ENCODE measurements around the gene KLF7. TPM values are rescaled to one million over a fixed set of nuclear protein-coding genes. Genes with fewer than 3 reads are reported as not detected.

KLF7 gene
- total RNA-seq, 4 donors from 2014 or later, result 23.0 to 76.3 (median 32.4) TPM

DNA sequence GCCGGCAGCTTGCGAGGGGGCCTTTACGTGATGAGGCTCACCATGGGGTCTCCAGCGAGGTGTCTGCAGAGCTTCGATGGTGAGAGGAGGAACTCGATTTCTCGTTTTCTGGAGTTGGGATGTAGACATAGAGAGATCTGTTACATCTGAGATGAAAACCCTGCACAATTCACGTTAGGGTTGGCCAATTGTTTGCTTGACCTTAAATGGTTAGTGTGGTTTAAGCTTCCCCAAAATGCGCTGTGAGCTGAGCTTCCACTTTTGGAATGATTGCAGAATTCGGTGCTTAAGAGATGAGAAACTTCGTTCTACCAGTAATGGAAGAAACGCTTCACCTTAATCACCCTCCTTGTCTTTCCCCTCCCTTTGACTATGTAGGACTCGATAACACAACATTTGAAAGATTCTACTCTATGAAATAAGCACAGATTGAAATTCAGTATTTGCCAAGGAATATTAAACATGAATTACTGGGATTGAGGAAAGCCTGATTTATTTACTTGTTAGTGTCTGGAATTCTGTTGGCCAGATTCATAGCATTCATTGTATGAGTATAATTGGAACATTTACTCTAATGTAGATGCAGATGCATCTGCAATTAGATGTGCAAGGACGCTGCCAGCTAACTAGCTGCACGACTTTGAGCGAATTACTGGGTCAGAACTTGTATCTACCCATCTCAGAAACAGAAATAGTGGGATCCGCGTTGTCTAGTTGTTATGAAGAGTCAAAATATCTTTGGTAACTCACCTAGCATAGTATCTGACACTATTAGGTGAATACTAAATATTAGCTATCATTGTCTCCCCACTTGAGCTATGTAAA lies 1.6 kb upstream of the KLF7 start:
- TF ChIP-seq CTCF (IDR thresholded peaks at IDR 0.05), result no peak
- ATAC-seq (ENCODE audit: low FRiP score), result no peak
- DNase-seq (ENCODE audit: low spot score), result no peak

- peak in 1 of 3 donors; percentile 36 for TF ChIP-seq CTCF (IDR thresholded peaks at IDR 0.05)
- DNase-seq (ENCODE audit: low spot score), result no peak
- peak; percentile 62 for ATAC-seq (ENCODE audit: low FRiP score)
Measured at GRCh38 chr2:207166349-207167098, 776 bp upstream of the KLF7 start.

- ATAC-seq (ENCODE audit: low FRiP score) (peak; percentile 94), DNase-seq (ENCODE audit: low spot score) (peak; percentile 88)
- no peak for TF ChIP-seq CTCF (IDR thresholded peaks at IDR 0.05)
Measured at GRCh38 chr2:207166039-207166348, 246 bp upstream of the KLF7 start.

DNA sequence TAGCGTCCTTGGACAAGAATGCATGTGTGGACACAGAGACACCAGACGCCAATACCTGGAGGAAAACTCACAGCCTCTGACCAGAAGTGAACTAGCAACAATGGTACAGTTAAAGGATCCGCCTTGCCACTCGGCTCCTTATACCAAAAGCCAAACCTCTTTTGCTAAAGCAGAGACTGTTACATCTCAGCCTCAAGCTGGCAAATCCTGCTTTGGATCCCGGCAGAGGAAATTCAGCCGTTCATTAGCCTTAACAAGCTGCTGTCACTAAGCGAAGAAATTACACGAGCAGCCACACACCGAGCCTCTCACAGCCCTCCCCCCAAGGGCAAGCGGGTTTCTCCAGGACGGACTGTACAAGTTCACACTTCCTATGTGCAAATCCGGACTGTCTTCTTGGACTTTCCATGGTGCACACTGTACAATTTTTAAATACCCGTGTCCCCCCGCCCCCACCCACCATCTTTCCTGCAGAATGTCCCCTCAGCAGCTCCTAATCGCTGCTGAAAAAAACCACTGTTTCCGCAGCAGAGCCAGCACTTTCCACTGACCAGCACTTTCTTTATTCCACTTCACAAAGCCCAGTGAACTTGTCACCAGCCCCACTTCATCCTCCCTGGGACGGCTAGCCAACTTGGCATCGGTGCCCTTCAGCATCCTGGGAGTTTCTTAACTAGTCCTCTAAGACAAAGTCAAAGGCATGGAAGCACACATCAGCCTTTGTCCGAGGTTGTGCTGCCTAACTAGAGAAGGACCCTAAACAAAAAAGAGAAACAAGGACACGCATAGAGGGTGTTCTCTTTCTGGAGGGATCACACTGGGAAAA lies 1.5 kb downstream of the KLF7 start:
- no peak for TF ChIP-seq CTCF (IDR thresholded peaks at IDR 0.05)
- DNase-seq (ENCODE audit: low spot score) (no peak), ATAC-seq (ENCODE audit: low FRiP score) (no peak)

DNA sequence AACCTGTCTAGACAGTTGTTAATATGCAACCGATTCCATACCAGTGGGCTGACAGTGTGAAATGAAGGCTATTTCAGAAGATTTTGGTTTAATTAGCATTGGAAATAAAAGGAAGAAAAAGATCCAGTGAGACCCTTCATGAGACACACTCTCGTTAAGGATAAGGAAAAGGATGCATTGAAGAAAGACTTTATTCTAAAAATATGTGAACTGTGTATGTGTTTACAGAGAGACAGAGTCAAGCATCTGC lies 2.1 kb downstream of the KLF7 start:
- DNase-seq (ENCODE audit: low spot score) (no peak), ATAC-seq (ENCODE audit: low FRiP score) (no peak)
- no peak for TF ChIP-seq CTCF (IDR thresholded peaks at IDR 0.05)

- DNase-seq (ENCODE audit: low spot score) (no peak), ATAC-seq (ENCODE audit: low FRiP score) (peak; percentile 57)
- TF ChIP-seq CTCF (IDR thresholded peaks at IDR 0.05), result no peak
Measured at GRCh38 chr2:207163053-207163755, 2.5 kb downstream of the KLF7 start.

Measured in omental fat pad (tissue), 4 donors.